ENCODE data around the gene TUB.

GRCh38 chr11:8032122-8032521, 48.9 kb upstream of the TUB start:
- TF ChIP-seq EZH2 (IDR thresholded peaks at IDR 0.05; ENCODE audit: insufficient read depth, poor library complexity, severe bottlenecking): no peak
- TF ChIP-seq EZH2phosphoT487 (IDR thresholded peaks at IDR 0.05; ENCODE audit: insufficient read depth, low read depth): no peak
